Measurements from ENCODE around the gene PGAP3. TPM values are rescaled to one million over a fixed set of nuclear protein-coding genes. Genes with fewer than 3 reads are reported as not detected.

PGAP3 gene
- polyA plus RNA-seq, 3 donors, result 8.3 to 19.3 (median 9.2) TPM

GRCh38 chr17:39717660-39718059, 29.8 kb upstream of the PGAP3 start:
- H3K9me3 Mint-ChIP-seq, result no peaks in the 10 kb centered on the region
- no peak overlapping the region for H3K27ac Mint-ChIP-seq
- peaks cover 0 to 4% of the 10 kb centered on the region in 2 donors for H3K4me1 ChIP-seq (ENCODE audit: control insufficient read depth in 1 of 2, insufficient read depth in 2 of 2, low read length in 2 of 2)
- no peak overlapping the region for H3K27ac ChIP-seq (ENCODE audit: low read depth in 1 of 2, low read length in 2 of 2)
- intact Hi-C loops (cut with micrococcal nuclease), result no loop called here
- peaks cover 2% of the 10 kb centered on the region for H3K4me1 Mint-ChIP-seq
- H4K20me1 ChIP-seq (ENCODE audit: insufficient read depth, low read length), result no peaks in the 10 kb centered on the region
- H3K4me3 Mint-ChIP-seq, result no peak overlapping the region
- DNase-seq, result no peak
- no peak overlapping the region for H3K4me2 ChIP-seq (replicated peaks; ENCODE audit: extremely low read depth, low read length, poor library complexity, severe bottlenecking)
- no peaks in the 10 kb centered on the region for H3K36me3 ChIP-seq (replicated peaks in 1 of 2; ENCODE audit: control insufficient read depth in 1 of 2, insufficient read depth in 2 of 2, low read length in 2 of 2)
- 90% methylated on average over 3 of the region's 6 CpGs for WGBS (ENCODE audit: insufficient coverage)
- H3K27me3 Mint-ChIP-seq (ENCODE audit: low read depth in 3 of 3), result peaks cover 0 to 4% (median 3%) of the 10 kb centered on the region in 3 donors
- no peak overlapping the region for H3K4me3 ChIP-seq (replicated peaks in 1 of 3; ENCODE audit: low read depth in 2 of 3, low read length in 3 of 3)
- H3K9me3 ChIP-seq (replicated peaks in 1 of 2; ENCODE audit: control insufficient read depth in 1 of 2, insufficient read depth in 1 of 2, low read length in 2 of 2), result no peaks in the 10 kb centered on the region
- H3K9ac ChIP-seq (ENCODE audit: insufficient read depth, low read length, poor library complexity, severe bottlenecking), result no peak overlapping the region
- no peak overlapping the region for H2AFZ ChIP-seq (ENCODE audit: insufficient read depth, low read depth, low read length, poor library complexity, severe bottlenecking)
- no peak for TF ChIP-seq CTCF (IDR thresholded peaks at IDR 0.05)
- H3K79me2 ChIP-seq (ENCODE audit: insufficient read depth, low read length), result no peaks in the 10 kb centered on the region
- H3K36me3 Mint-ChIP-seq, result no peaks in the 10 kb centered on the region
- H3K27me3 ChIP-seq (ENCODE audit: control insufficient read depth in 2 of 2, insufficient read depth in 2 of 2, low read length in 2 of 2), result no peaks in the 10 kb centered on the region

GRCh38 chr17:39716879-39717536, 29.2 kb upstream of the PGAP3 start:
- no peaks in the 10 kb centered on the region for H3K36me3 Mint-ChIP-seq
- Histone ChIP-seq H2AFZ (ENCODE audit: insufficient read depth, low read depth, low read length, poor library complexity, severe bottlenecking) (no peak overlapping the region), H4K20me1 (ENCODE audit: insufficient read depth, low read length) (no peaks in the 10 kb centered on the region), H3K9ac (ENCODE audit: insufficient read depth, low read length, poor library complexity, severe bottlenecking) (no peak overlapping the region), H3K4me3 (replicated peaks in 1 of 3; ENCODE audit: low read depth in 2 of 3, low read length in 3 of 3) (no peak overlapping the region), H3K36me3 (replicated peaks in 1 of 2; ENCODE audit: control insufficient read depth in 1 of 2, insufficient read depth in 2 of 2, low read length in 2 of 2) (no peaks in the 10 kb centered on the region), H3K27me3 (ENCODE audit: control insufficient read depth in 2 of 2, insufficient read depth in 2 of 2, low read length in 2 of 2) (no peaks in the 10 kb centered on the region), H3K79me2 (ENCODE audit: insufficient read depth, low read length) (no peaks in the 10 kb centered on the region), H3K9me3 (replicated peaks in 1 of 2; ENCODE audit: control insufficient read depth in 1 of 2, insufficient read depth in 1 of 2, low read length in 2 of 2) (no peaks in the 10 kb centered on the region), H3K4me2 (replicated peaks; ENCODE audit: extremely low read depth, low read length, poor library complexity, severe bottlenecking) (no peak overlapping the region), H3K4me1 (ENCODE audit: control insufficient read depth in 1 of 2, insufficient read depth in 2 of 2, low read length in 2 of 2) (peaks cover 0 to 4% of the 10 kb centered on the region in 2 donors), H3K27ac (ENCODE audit: low read depth in 1 of 2, low read length in 2 of 2) (no peak overlapping the region)
- intact Hi-C loops (cut with micrococcal nuclease), result no loop called here
- peak overlapping the region in 1 of 7 donors; percentile 45 for H3K27ac Mint-ChIP-seq
- H3K4me3 Mint-ChIP-seq, result no peak overlapping the region
- no peaks in the 10 kb centered on the region for H3K9me3 Mint-ChIP-seq
- peaks cover 2% of the 10 kb centered on the region for H3K4me1 Mint-ChIP-seq
- TF ChIP-seq CTCF (IDR thresholded peaks at IDR 0.05), result no peak
- no peak for DNase-seq
- peaks cover 0 to 5% (median 4%) of the 10 kb centered on the region in 3 donors for H3K27me3 Mint-ChIP-seq (ENCODE audit: low read depth in 3 of 3)
- 97% methylated on average over 7 of the region's 11 CpGs for WGBS (ENCODE audit: insufficient coverage)

Measured in CD14-positive monocyte (primary cell).